ENCODE data around the gene KDM6A. TPM values are rescaled to one million over a fixed set of nuclear protein-coding genes. Genes with fewer than 3 reads are reported as not detected.
"Not testable (repeated sequence)": the region's sequence is repeated elsewhere in the genome, so short reads cannot be mapped to it uniquely, and the experiment has no call there.

The KDM6A gene
- total RNA-seq, 1 donor from 2014 or later = 9.4 TPM

DNA sequence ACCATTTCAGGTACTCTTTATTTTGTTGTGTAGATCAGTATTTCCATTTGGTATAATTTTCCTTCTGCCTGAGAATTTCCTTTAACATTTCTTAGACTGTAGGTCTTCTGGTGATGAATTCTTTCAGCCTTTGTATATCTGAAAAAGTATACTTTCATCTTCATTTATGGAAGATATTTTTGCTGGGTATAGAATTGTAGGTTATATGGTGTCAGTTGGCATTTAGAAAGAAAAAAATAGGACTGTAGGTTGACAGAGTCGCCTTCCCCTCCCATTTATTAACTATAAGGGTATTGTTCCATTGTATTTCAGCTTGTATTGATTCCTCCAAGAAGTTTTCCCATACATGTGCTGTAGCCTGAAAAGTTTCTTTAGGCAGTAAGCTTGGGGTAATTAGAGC is 71.9 kb downstream of the KDM6A start:
- Histone ChIP-seq H3K9me3 (replicated peaks) (peaks cover 25% of the 10 kb centered on the region), H3K27me3 (ENCODE audit: low read depth) (no peaks in the 10 kb centered on the region), H3K4me3 (no peak overlapping the region), H3K36me3 (no peaks in the 10 kb centered on the region), H3K4me1 (peaks cover 9% of the 10 kb centered on the region), H3K27ac (replicated peaks) (no peak overlapping the region)
- intact Hi-C loops (cut with micrococcal nuclease) = no loop called here
- TF ChIP-seq, protein P1, sequence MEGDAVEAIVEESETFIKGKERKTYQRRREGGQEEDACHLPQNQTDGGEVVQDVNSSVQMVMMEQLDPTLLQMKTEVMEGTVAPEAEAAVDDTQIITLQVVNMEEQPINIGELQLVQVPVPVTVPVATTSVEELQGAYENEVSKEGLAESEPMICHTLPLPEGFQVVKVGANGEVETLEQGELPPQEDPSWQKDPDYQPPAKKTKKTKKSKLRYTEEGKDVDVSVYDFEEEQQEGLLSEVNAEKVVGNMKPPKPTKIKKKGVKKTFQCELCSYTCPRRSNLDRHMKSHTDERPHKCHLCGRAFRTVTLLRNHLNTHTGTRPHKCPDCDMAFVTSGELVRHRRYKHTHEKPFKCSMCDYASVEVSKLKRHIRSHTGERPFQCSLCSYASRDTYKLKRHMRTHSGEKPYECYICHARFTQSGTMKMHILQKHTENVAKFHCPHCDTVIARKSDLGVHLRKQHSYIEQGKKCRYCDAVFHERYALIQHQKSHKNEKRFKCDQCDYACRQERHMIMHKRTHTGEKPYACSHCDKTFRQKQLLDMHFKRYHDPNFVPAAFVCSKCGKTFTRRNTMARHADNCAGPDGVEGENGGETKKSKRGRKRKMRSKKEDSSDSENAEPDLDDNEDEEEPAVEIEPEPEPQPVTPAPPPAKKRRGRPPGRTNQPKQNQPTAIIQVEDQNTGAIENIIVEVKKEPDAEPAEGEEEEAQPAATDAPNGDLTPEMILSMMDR (IDR thresholded peaks at IDR 0.05; ENCODE audit: borderline replicate concordance) = no peak
- DNase-seq = no peak

DNA sequence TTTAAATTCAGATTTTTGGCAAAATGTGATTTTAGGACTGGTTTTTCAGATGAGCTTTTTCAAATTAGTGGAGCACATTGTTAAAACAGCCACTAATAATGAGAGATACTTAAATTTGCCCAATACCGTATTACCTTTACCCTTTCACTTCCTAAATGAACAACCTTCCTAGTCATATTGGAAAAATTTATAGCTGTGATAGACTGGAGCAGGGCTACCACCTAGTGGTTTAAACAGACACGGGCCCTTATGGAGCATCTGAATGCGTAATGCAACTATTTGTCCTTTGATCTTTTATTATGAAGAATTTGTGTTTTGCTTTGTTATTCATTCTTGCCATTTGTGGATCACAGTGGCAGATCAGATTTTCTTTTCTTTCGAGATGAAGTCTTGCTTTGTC is 72.7 kb downstream of the KDM6A start:
- peaks cover 25% of the 10 kb centered on the region for H3K9me3 ChIP-seq (replicated peaks)
- TF ChIP-seq, protein P1 (IDR thresholded peaks at IDR 0.05; ENCODE audit: borderline replicate concordance) = peak; percentile 36
- H3K36me3 ChIP-seq = no peaks in the 10 kb centered on the region
- intact Hi-C loops (cut with micrococcal nuclease) = no loop called here
- no peak overlapping the region for H3K4me3 ChIP-seq
- DNase-seq = no peak
- H3K27ac ChIP-seq (replicated peaks) = no peak overlapping the region
- H3K4me1 ChIP-seq = peaks cover 17% of the 10 kb centered on the region
- no peaks in the 10 kb centered on the region for H3K27me3 ChIP-seq (ENCODE audit: low read depth)

DNA sequence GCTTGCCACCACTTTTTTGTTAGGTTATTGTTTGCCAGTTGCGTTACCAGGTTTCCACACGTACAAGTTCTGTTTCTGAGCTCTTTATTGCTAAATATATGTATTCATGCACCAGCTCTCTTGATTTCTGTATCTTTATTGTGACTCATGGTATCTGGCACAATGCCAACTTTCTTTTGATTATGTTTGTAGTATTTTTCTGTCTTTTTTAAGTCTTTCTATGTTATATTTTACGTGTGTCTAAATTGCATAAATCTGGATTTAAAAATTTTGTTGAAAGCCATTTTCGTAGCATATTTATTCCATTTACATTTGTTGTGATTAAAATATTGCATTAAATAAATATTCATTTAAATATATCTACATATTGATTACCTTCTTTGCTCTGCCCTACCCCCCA is 73.8 kb downstream of the KDM6A start:
- intact Hi-C loops (cut with micrococcal nuclease) = no loop called here
- no peak for DNase-seq
- H3K27me3 ChIP-seq (ENCODE audit: low read depth) = no peaks in the 10 kb centered on the region
- no peak overlapping the region for H3K4me3 ChIP-seq
- TF ChIP-seq, protein P1 (IDR thresholded peaks at IDR 0.05; ENCODE audit: borderline replicate concordance) = no peak
- peaks cover 25% of the 10 kb centered on the region for H3K9me3 ChIP-seq (replicated peaks)
- H3K27ac ChIP-seq (replicated peaks) = no peak overlapping the region
- no peaks in the 10 kb centered on the region for H3K36me3 ChIP-seq
- H3K4me1 ChIP-seq = peaks cover 23% of the 10 kb centered on the region

DNA sequence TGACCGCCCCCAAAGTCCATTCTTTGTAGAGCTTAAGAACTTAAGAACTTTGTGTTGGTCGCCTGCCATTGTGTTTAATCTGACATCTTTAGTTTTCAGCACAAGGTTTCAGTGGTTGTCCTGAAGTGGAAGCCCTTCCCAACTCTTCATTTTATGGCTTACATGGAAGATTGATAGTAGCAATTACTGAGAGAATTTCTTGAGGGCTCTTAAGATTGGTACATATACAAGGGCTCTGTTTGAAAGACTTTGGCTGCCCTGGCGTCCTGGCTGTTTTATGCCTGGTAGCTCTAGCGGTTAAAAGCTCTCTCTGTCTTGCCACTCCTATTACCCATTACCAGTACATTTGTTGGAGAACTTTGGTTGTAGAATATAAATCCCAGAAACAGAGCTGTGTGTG is 75.0 kb downstream of the KDM6A start:
- no peak for DNase-seq
- no peaks in the 10 kb centered on the region for H3K27me3 ChIP-seq (ENCODE audit: low read depth)
- intact Hi-C loops (cut with micrococcal nuclease) = no loop called here
- peaks cover 23% of the 10 kb centered on the region for H3K4me1 ChIP-seq
- no peak overlapping the region for H3K4me3 ChIP-seq
- H3K36me3 ChIP-seq = no peaks in the 10 kb centered on the region
- peak overlapping the region; percentile 12 for H3K27ac ChIP-seq (replicated peaks)
- TF ChIP-seq, protein P1 (IDR thresholded peaks at IDR 0.05; ENCODE audit: borderline replicate concordance) = no peak
- H3K9me3 ChIP-seq (replicated peaks) = peaks cover 25% of the 10 kb centered on the region

DNA sequence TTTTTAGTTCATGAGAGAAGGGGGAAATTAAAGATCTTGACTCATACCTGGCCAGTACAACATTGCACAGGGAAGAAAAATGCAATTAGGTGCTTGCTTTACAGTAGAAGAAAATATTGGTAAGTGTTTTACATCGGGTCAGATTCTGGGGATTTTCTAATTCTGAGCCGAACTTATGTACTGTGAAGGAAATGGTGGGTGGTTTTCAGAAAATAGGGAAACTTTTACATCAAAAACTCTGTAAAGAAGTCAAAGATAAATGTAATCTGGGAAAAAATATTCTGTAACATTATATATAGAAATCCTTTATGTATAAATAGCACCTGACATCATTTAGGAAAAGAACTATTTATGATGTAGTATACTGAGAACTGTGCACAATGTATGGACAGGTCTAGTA is 75.4 kb downstream of the KDM6A start:
- no peaks in the 10 kb centered on the region for H3K27me3 ChIP-seq (ENCODE audit: low read depth)
- H3K4me3 ChIP-seq = no peak overlapping the region
- no peak for DNase-seq
- H3K4me1 ChIP-seq = peaks cover 23% of the 10 kb centered on the region
- no peaks in the 10 kb centered on the region for H3K36me3 ChIP-seq
- TF ChIP-seq, protein P1 (IDR thresholded peaks at IDR 0.05; ENCODE audit: borderline replicate concordance) = no peak
- intact Hi-C loops (cut with micrococcal nuclease) = no loop called here
- peak overlapping the region; percentile 12 for H3K27ac ChIP-seq (replicated peaks)
- peaks cover 25% of the 10 kb centered on the region for H3K9me3 ChIP-seq (replicated peaks)

DNA sequence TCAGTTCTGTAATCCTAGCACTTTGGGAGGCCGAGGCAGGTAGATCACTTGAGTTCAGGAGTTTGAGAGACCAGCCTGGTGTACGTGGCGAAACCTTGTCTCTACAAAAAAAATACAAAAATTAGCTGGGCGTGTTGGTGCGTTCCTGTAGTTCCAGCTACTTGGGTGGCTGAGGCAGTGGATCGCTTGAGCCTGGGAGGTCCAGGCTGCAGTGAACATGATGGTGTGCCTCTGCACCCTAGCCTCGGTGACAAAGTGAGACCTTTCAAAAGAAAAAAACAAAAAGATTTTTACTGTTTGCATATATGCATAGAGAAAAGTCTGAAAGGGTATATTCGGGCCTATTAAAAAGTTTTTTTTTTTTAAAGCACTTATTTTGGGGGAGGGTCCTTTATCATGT is 76.1 kb downstream of the KDM6A start:
- H3K27ac ChIP-seq (replicated peaks) = peak overlapping the region; percentile 30
- H3K9me3 ChIP-seq (replicated peaks) = peaks cover 23% of the 10 kb centered on the region
- H3K27me3 ChIP-seq (ENCODE audit: low read depth) = no peaks in the 10 kb centered on the region
- TF ChIP-seq, protein P1 (IDR thresholded peaks at IDR 0.05; ENCODE audit: borderline replicate concordance) = no peak
- H3K4me3 ChIP-seq = no peak overlapping the region
- DNase-seq = no peak
- intact Hi-C loops (cut with micrococcal nuclease) = no loop called here
- H3K36me3 ChIP-seq = no peaks in the 10 kb centered on the region
- H3K4me1 ChIP-seq = peaks cover 23% of the 10 kb centered on the region

DNA sequence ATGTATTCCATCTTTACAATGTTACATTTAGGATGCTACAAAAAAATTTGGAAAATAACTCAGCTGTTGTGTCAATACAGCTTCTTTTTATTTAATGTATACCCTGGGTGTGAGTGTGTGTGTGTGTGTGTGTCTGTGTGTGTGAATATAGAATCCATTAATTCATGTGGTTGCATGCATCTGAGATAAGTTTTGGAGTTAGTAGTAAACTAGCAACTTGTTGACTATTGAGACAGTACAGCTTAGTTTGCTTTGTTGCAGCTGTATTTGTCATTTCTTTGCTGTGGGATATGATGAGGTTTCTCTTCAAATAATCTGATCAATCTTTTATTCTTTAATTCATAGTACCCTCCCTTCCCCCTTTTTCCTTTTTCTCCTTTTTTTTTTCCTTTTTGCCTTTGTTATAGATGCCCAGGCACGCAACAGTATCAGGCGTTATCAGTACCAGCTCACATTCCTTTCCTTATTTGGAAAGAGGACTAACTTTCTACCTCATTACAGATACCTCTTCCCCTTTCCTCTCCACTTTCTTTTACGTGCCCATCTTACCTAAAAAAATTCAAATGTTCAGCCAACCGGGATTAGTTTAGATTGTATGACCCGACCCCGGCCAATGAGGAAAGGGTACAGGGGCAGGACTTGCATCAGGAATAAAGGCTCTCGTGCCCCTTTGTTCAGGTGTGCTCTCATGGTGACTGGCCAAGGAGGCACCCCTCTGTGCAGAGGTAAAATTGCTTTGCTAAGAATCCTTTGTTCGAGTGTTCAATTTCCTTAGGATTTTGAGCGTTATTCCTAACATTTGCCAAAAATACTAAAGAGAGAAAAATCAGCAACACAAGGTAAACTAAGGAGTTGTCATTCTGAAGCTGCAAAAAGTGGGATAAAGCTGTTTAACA is 77.7 kb downstream of the KDM6A start:
- H3K9me3 ChIP-seq (replicated peaks); H3K27me3 ChIP-seq (ENCODE audit: low read depth); DNase-seq; intact Hi-C loops (cut with micrococcal nuclease); H3K36me3 ChIP-seq: not testable (repeated sequence)
- H3K27ac ChIP-seq (replicated peaks) = peak overlapping the region; percentile 42
- peaks cover 36% of the 10 kb centered on the region for H3K4me1 ChIP-seq
- H3K4me3 ChIP-seq = peak overlapping the region; percentile 33
